Fibroblast of lung (primary cell): Measurements from ENCODE around the gene COL9A1. TPM values are rescaled to one million over a fixed set of nuclear protein-coding genes. Genes with fewer than 3 reads are reported as not detected.

Experiments
- DNase-seq, 2 donors: peaks; one replicate each; pipeline versions ENCODE4 v3.0.0 to v3.0.0-alpha.2; 2010; ENCODE audit warnings: low read depth in 2 of 2
- H2AFZ ChIP-seq: 2 replicates; pipeline ENCODE4 v1.5.1; 2012; ENCODE audit warnings: low read length, control low read depth, inconsistent platforms
- H3K27ac ChIP-seq: 2 replicates; pipeline ENCODE4 v1.5.1; 2011; ENCODE audit warnings: low read length, control low read depth; ENCODE audit not compliant: insufficient read depth
- H3K27me3 ChIP-seq: 2 replicates; pipeline ENCODE4 v1.5.1; 2011; ENCODE audit warnings: mild to moderate bottlenecking, low read length; ENCODE audit not compliant: control insufficient read depth, insufficient read depth
- H3K36me3 ChIP-seq: 2 replicates; pipeline ENCODE4 v1.5.1; 2011; ENCODE audit warnings: low read length; ENCODE audit not compliant: control insufficient read depth, insufficient read depth
- H3K4me1 ChIP-seq: 2 replicates; pipeline ENCODE4 v1.5.1; 2011; ENCODE audit warnings: low read length; ENCODE audit not compliant: control insufficient read depth, insufficient read depth; ENCODE audit errors: extremely low read depth
- H3K4me2 ChIP-seq: 2 replicates; pipeline ENCODE4 v1.5.1; 2011; ENCODE audit warnings: low read length, control low read depth; ENCODE audit not compliant: insufficient read depth; ENCODE audit errors: extremely low read depth
- H3K4me3 ChIP-seq, 4 experiments: fragments of 200-600 bp in 1 of 4; sonication (generic) in 1 of 4; replicated peaks in 1 of 4; 2 replicates each; pipeline ENCODE4 v1.5.1; 2011 to 2016; ENCODE audit warnings: low read length in 4 of 4, low read depth in 3 of 4, mild to moderate bottlenecking in 3 of 4, control low read depth in 2 of 4, inconsistent platforms in 1 of 4, mixed read lengths in 1 of 4; ENCODE audit not compliant: insufficient read depth in 1 of 4; ENCODE audit errors: control extremely low read depth in 1 of 4
- H3K79me2 ChIP-seq: 2 replicates; pipeline ENCODE4 v1.5.1; 2012; ENCODE audit warnings: mild to moderate bottlenecking, low read length, inconsistent platforms; ENCODE audit not compliant: control insufficient read depth, insufficient read depth
- H3K9ac ChIP-seq: 2 replicates; pipeline ENCODE4 v1.5.1; 2011; ENCODE audit warnings: mild to moderate bottlenecking, low read length, control low read depth; ENCODE audit not compliant: insufficient read depth
- H3K9me3 ChIP-seq: 2 replicates; pipeline ENCODE4 v1.5.1; 2012; ENCODE audit warnings: low read depth, low read length; ENCODE audit not compliant: control insufficient read depth, insufficient read depth
- H4K20me1 ChIP-seq: 2 replicates; pipeline ENCODE4 v1.5.1; 2011; ENCODE audit warnings: low read length; ENCODE audit not compliant: control insufficient read depth, insufficient read depth; ENCODE audit errors: extremely low read depth
- CTCF ChIP-seq, 2 donors: IDR thresholded peaks in 1 of 2; conservative IDR thresholded peaks in 1 of 2; 1 replicate in 1 of 2; 2 replicates in 1 of 2; pipeline ENCODE4 v1.5.1; 2011 to 2012; ENCODE audit warnings: low read length in 2 of 2, control low read depth in 1 of 2, inconsistent platforms in 1 of 2, low read depth in 1 of 2, mild to moderate bottlenecking in 1 of 2
- EZH2 ChIP-seq: IDR thresholded peaks from 2 replicates; pipeline ENCODE4 v1.5.1; 2012; ENCODE audit warnings: low read length, control low read depth, mild to moderate bottlenecking; ENCODE audit errors: missing control alignments
- polyA plus RNA-seq, 2 donors: library from polyadenylated mRNA; depleted of rRNA in 1 of 2; stranded (reverse) in 1 of 2; unstranded in 1 of 2; fragments of >200 nt; gene quantifications; 2 replicates each; pipeline ENCODE4 v1.2.1, GENCODE V29; 2011 to 2012; ENCODE audit warnings: missing spikeins in 1 of 2
- total RNA-seq: library from RNA; depleted of rRNA; stranded (reverse); fragments of >200 nt; gene quantifications from 2 replicates; pipeline ENCODE4 v1.2.1, GENCODE V29; 2014

COL9A1 gene
- total and polyA plus RNA-seq, 2 donors (not counting 1 experiment from before 2014, with no cell fraction given), result not detected

- Histone ChIP-seq H3K4me3 (no peak overlapping the region), H4K20me1 (no peaks in the 10 kb centered on the region), H3K9me3 (no peaks in the 10 kb centered on the region), H3K79me2 (no peaks in the 10 kb centered on the region), H3K4me1 (no peaks in the 10 kb centered on the region), H3K27me3 (no peaks in the 10 kb centered on the region), H3K36me3 (no peaks in the 10 kb centered on the region), H3K9ac (no peak overlapping the region), H3K4me2 (no peak overlapping the region), H2AFZ (no peak overlapping the region), H3K27ac (no peak overlapping the region)
- no peak for TF ChIP-seq EZH2
- TF ChIP-seq CTCF (conservative IDR thresholded peaks at IDR 0.05 in 1 of 2, IDR thresholded peaks at IDR 0.05 in 1 of 2; ENCODE audit: low read depth in 1 of 2, low read length in 2 of 2), result no peak
- no peak for DNase-seq
Measured at GRCh38 chr6:70231311-70231710, 71.6 kb downstream of the COL9A1 start.

- H4K20me1 ChIP-seq, result no peaks in the 10 kb centered on the region
- no peaks in the 10 kb centered on the region for H3K27me3 ChIP-seq
- TF ChIP-seq CTCF (conservative IDR thresholded peaks at IDR 0.05 in 1 of 2, IDR thresholded peaks at IDR 0.05 in 1 of 2; ENCODE audit: low read depth in 1 of 2, low read length in 2 of 2) (no peak), EZH2 (no peak)
- H3K4me2 ChIP-seq, result no peak overlapping the region
- H3K27ac ChIP-seq, result no peak overlapping the region
- no peak overlapping the region for H2AFZ ChIP-seq
- no peaks in the 10 kb centered on the region for H3K79me2 ChIP-seq
- no peaks in the 10 kb centered on the region for H3K4me1 ChIP-seq
- no peaks in the 10 kb centered on the region for H3K36me3 ChIP-seq
- no peaks in the 10 kb centered on the region for H3K9me3 ChIP-seq
- H3K9ac ChIP-seq, result no peak overlapping the region
- no peak for DNase-seq
- no peak overlapping the region for H3K4me3 ChIP-seq
Measured at GRCh38 chr6:70225055-70225454, 77.8 kb downstream of the COL9A1 start.

DNA sequence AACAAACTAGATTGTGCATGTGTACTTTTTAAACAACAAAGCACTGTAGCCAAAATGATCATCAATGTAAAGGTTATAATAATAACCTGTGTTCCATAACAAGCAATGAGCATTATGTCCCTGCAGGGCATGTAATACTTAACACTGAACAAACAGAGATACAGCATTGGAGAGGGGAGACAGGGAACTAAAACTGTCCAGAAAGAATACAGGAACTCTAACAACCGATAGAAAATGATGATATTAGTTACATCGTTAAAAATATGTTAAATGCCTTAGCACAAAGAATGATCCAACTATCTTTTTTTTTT is 80.5 kb downstream of the COL9A1 start:
- no peak overlapping the region for H2AFZ ChIP-seq
- H4K20me1 ChIP-seq, result no peaks in the 10 kb centered on the region
- no peaks in the 10 kb centered on the region for H3K4me1 ChIP-seq
- H3K9ac ChIP-seq, result no peak overlapping the region
- no peaks in the 10 kb centered on the region for H3K36me3 ChIP-seq
- TF ChIP-seq EZH2, result no peak
- no peak for TF ChIP-seq CTCF (conservative IDR thresholded peaks at IDR 0.05 in 1 of 2, IDR thresholded peaks at IDR 0.05 in 1 of 2; ENCODE audit: low read depth in 1 of 2, low read length in 2 of 2)
- H3K27ac ChIP-seq, result no peak overlapping the region
- no peaks in the 10 kb centered on the region for H3K79me2 ChIP-seq
- no peaks in the 10 kb centered on the region for H3K9me3 ChIP-seq
- H3K27me3 ChIP-seq, result no peaks in the 10 kb centered on the region
- no peak overlapping the region for H3K4me3 ChIP-seq
- DNase-seq, result no peak
- H3K4me2 ChIP-seq, result no peak overlapping the region
